Measurements from ENCODE around the gene NFATC4. TPM values are rescaled to one million over a fixed set of nuclear protein-coding genes. Genes with fewer than 3 reads are reported as not detected.

The NFATC4 gene
- total RNA-seq, 1 experiment from 2014 or later = 15.1 TPM

- no peaks in the 10 kb centered on the region for H3F3A ChIP-seq (ENCODE audit: low read length, unreplicated experiment)
- no peak for ATAC-seq
- ChIA-PET CTCF (no interaction called here), POLR2A (ENCODE audit: unreplicated experiment) (no interaction called here)
- no peak overlapping the region for H3K27ac ChIP-seq (ENCODE audit: low read length)
- H3K36me3 ChIP-seq (ENCODE audit: low read depth, low read length) = no peaks in the 10 kb centered on the region
- BruUV-seq (replicated peaks) = no TSS peak
- H3K9me2 ChIP-seq (replicated peaks; ENCODE audit: low read length) = no peaks in the 10 kb centered on the region
- H3K79me2 ChIP-seq (ENCODE audit: low read length) = no peaks in the 10 kb centered on the region
- no peak overlapping the region for H3K4me3 ChIP-seq (ENCODE audit: low read length)
- TF ChIP-seq EZH2phosphoT487 (IDR thresholded peaks at IDR 0.05; ENCODE audit: borderline replicate concordance, low read length) (no peak), CTCF (conservative IDR thresholded peaks at IDR 0.05; ENCODE audit: low read depth, low read length) (no peak), EZH2 (IDR thresholded peaks at IDR 0.05; ENCODE audit: low read length, unreplicated experiment) (no peak)
- no peaks in the 10 kb centered on the region for H4K20me1 ChIP-seq (ENCODE audit: low read length)
- no peak overlapping the region for H3K4me2 ChIP-seq (ENCODE audit: low read length)
- H2AFZ ChIP-seq (ENCODE audit: low read length) = no peak overlapping the region
- no peak overlapping the region for H3K9ac ChIP-seq (ENCODE audit: low read length)
- H3K4me1 ChIP-seq (ENCODE audit: insufficient read depth, low read length) = 0 out of 2 replicates have a peak, but pooled peaks cover 5% of the 10 kb centered on the region
- no peaks in the 10 kb centered on the region for H3K27me3 ChIP-seq (ENCODE audit: low read length)
- no peaks in the 10 kb centered on the region for H3K9me3 ChIP-seq (ENCODE audit: low read length)
- no peak for DNase-seq
- intact Hi-C loops (cut with micrococcal nuclease) = no loop called here
These were observed 39.8 kb downstream of the NFATC4 start for GRCh38 chr14:24407608-24408325.

- Histone ChIP-seq H3K27me3 (ENCODE audit: low read length) (no peaks in the 10 kb centered on the region), H3K79me2 (ENCODE audit: low read length) (no peaks in the 10 kb centered on the region), H3K9ac (ENCODE audit: low read length) (no peak overlapping the region), H3K4me3 (ENCODE audit: low read length) (no peak overlapping the region), H3F3A (ENCODE audit: low read length, unreplicated experiment) (no peaks in the 10 kb centered on the region), H3K9me3 (ENCODE audit: low read length) (no peaks in the 10 kb centered on the region), H3K9me2 (replicated peaks; ENCODE audit: low read length) (no peaks in the 10 kb centered on the region), H3K27ac (ENCODE audit: low read length) (no peak overlapping the region), H4K20me1 (ENCODE audit: low read length) (no peaks in the 10 kb centered on the region), H3K4me2 (ENCODE audit: low read length) (no peak overlapping the region), H3K4me1 (ENCODE audit: insufficient read depth, low read length) (no peaks in the 10 kb centered on the region), H3K36me3 (ENCODE audit: low read depth, low read length) (no peaks in the 10 kb centered on the region), H2AFZ (ENCODE audit: low read length) (no peak overlapping the region)
- intact Hi-C loops (cut with micrococcal nuclease) = no loop called here
- no TSS peak for BruUV-seq (replicated peaks)
- ATAC-seq (no peak), DNase-seq (no peak)
- TF ChIP-seq EZH2 (IDR thresholded peaks at IDR 0.05; ENCODE audit: low read length, unreplicated experiment) (no peak), EZH2phosphoT487 (IDR thresholded peaks at IDR 0.05; ENCODE audit: borderline replicate concordance, low read length) (no peak), CTCF (conservative IDR thresholded peaks at IDR 0.05; ENCODE audit: low read depth, low read length) (no peak)
- POLR2A ChIA-PET (ENCODE audit: unreplicated experiment) = no interaction called here
- CTCF ChIA-PET = no interaction called here
These were observed 40.8 kb downstream of the NFATC4 start for GRCh38 chr14:24408764-24409163.

GRCh38 chr14:24409192-24409591 lies 41.2 kb downstream of the NFATC4 start:
- Histone ChIP-seq H3K27me3 (ENCODE audit: low read length) (no peaks in the 10 kb centered on the region), H3F3A (ENCODE audit: low read length, unreplicated experiment) (no peaks in the 10 kb centered on the region), H3K9me3 (ENCODE audit: low read length) (no peaks in the 10 kb centered on the region), H3K36me3 (ENCODE audit: low read depth, low read length) (no peaks in the 10 kb centered on the region), H3K27ac (ENCODE audit: low read length) (no peak overlapping the region), H4K20me1 (ENCODE audit: low read length) (no peaks in the 10 kb centered on the region), H3K79me2 (ENCODE audit: low read length) (no peaks in the 10 kb centered on the region), H3K4me2 (ENCODE audit: low read length) (no peak overlapping the region), H3K4me1 (ENCODE audit: insufficient read depth, low read length) (no peaks in the 10 kb centered on the region), H3K9me2 (replicated peaks; ENCODE audit: low read length) (no peaks in the 10 kb centered on the region), H3K9ac (ENCODE audit: low read length) (no peak overlapping the region), H2AFZ (ENCODE audit: low read length) (no peak overlapping the region), H3K4me3 (ENCODE audit: low read length) (no peak overlapping the region)
- no TSS peak for BruUV-seq (replicated peaks)
- CTCF ChIA-PET = no interaction called here
- no peak for DNase-seq
- ATAC-seq = no peak
- intact Hi-C loops (cut with micrococcal nuclease) = no loop called here
- no peak for TF ChIP-seq CTCF (conservative IDR thresholded peaks at IDR 0.05; ENCODE audit: low read depth, low read length)
- TF ChIP-seq EZH2 (IDR thresholded peaks at IDR 0.05; ENCODE audit: low read length, unreplicated experiment) = no peak
- TF ChIP-seq EZH2phosphoT487 (IDR thresholded peaks at IDR 0.05; ENCODE audit: borderline replicate concordance, low read length) = no peak
- POLR2A ChIA-PET (ENCODE audit: unreplicated experiment) = no interaction called here
